SU-DHL-6 (cell line): ENCODE data around the gene HP1BP3.

Experiments used
- H2AFZ ChIP-seq: fragments of 200-600 bp; sonication (generic); 2 replicates; pipeline ENCODE4 v1.6.1; 2014; ENCODE audit warnings: low read depth, mild to moderate bottlenecking, moderate library complexity, mixed read lengths, antibody characterized with exemption, low read length; ENCODE audit not compliant: severe bottlenecking
- H3F3A ChIP-seq: fragments of 200-600 bp; shearing (Covaris generic); 2 replicates; pipeline ENCODE4 v1.6.0; 2016; ENCODE audit warnings: antibody characterized with exemption, mild to moderate bottlenecking; ENCODE audit not compliant: insufficient read depth
- H3K27ac ChIP-seq: fragments of 200-600 bp; sonication (generic); 2 replicates; pipeline ENCODE4 v1.5.1; 2016; ENCODE audit warnings: low read depth, mild to moderate bottlenecking, low read length, moderate library complexity, mixed read lengths
- H3K27me3 ChIP-seq: fragments of 200-600 bp; sonication (generic), shearing (Covaris generic); 2 replicates; pipeline ENCODE4 v1.6.0; 2014; ENCODE audit warnings: mild to moderate bottlenecking, low read length
- H3K36me3 ChIP-seq: fragments of 200-600 bp; sonication (generic); 2 replicates; pipeline ENCODE4 v1.6.1; 2014; ENCODE audit warnings: mild to moderate bottlenecking, low read length, mixed read lengths
- H3K4me2 ChIP-seq: fragments of 300-600, 200-600 bp; shearing (Covaris generic), sonication (generic); 2 replicates; pipeline ENCODE4 v1.6.0; 2014; ENCODE audit warnings: low read length, low read depth, mild to moderate bottlenecking; ENCODE audit not compliant: poor library complexity, severe bottlenecking
- H3K4me3 ChIP-seq: fragments of 200-600 bp; sonication (generic); 2 replicates; pipeline ENCODE4 v1.5.1; 2014; ENCODE audit warnings: antibody characterized with exemption, low read length, mild to moderate bottlenecking, mixed read lengths; ENCODE audit not compliant: insufficient read depth, poor library complexity, severe bottlenecking
- H3K79me2 ChIP-seq: fragments of 200-600 bp; sonication (generic); 2 replicates; pipeline ENCODE4 v1.6.1; 2014; ENCODE audit warnings: mild to moderate bottlenecking, low read length, moderate library complexity; ENCODE audit not compliant: insufficient read depth
- H3K9ac ChIP-seq: fragments of 200-600 bp; sonication (generic); 2 replicates; pipeline ENCODE4 v1.7.0; 2014; ENCODE audit warnings: mild to moderate bottlenecking, low read length
- H3K9me2 ChIP-seq: fragments of 200-600 bp; sonication (generic); replicated peaks from 2 replicates; pipeline ENCODE4 v1.6.1; 2014; ENCODE audit warnings: low read length; ENCODE audit not compliant: insufficient read depth
- H3K9me3 ChIP-seq: fragments of 200-600 bp; sonication (generic); 2 replicates; pipeline ENCODE4 v1.6.1; 2014; ENCODE audit warnings: low read length, mixed read lengths; ENCODE audit not compliant: insufficient read depth
- H4K20me1 ChIP-seq: fragments of 200-600 bp; sonication (generic); 2 replicates; pipeline ENCODE4 v1.6.1; 2014; ENCODE audit warnings: low read depth, mild to moderate bottlenecking, antibody characterized with exemption, low read length, moderate library complexity, mixed read lengths
- CTCF ChIP-seq: fragments of 200-600 bp; sonication (generic); IDR thresholded peaks from one replicate; pipeline ENCODE4 v1.5.1; 2017; ENCODE audit warnings: antibody characterized with exemption, mild to moderate bottlenecking, low read length, moderate library complexity; ENCODE audit not compliant: insufficient read depth, poor library complexity, severe bottlenecking
- EZH2phosphoT487 ChIP-seq: fragments of 200-600 bp; sonication (generic), shearing (Covaris generic); conservative IDR thresholded peaks from 2 replicates; pipeline ENCODE4 v1.6.1; 2018; ENCODE audit warnings: mild to moderate bottlenecking, antibody characterized with exemption, low read length, moderate library complexity, mixed read lengths

Gene HP1BP3

DNA sequence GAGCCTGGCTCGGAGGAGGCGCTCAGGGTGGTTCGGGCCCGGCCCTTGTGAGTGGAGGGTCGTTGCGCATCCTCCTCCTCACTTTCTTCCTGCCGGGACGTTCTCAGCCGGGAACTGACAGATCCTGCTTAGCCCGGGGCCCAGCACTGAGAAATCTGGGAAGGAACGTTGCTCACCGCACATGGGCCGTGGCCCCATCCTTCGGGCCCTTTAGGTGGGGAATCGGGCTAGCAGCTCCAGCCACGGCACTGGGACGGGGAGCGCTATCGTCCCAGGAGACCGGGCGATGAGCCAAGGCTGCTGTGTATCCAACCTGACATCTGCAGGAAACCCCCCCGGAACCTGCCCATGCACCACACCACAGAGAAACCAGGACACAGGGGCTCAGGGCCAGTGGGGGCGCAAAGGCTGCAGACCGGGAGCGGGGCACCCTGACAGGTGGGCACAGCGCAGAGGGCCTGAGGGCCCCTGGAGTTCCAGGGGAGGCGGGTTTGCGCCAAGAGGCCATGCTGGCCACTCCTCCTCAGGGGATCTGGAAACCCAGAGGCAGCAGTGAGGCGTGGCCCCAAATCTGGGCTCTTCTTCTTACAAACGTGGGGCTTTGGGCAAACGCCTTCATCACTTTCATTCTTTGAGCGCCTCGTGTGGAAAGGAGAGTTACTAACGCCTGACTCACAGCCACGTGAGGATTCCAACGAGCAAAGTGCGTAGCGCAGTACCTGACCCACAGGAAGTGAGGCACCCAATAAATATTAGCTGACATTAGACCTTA is 54.3 kb downstream of the HP1BP3 start, which contains the start of gene SH2D5:
TSS of gene SH2D5 (minus strand) at position 116 of the 772 bp plus-strand sequence. CDS start 4,659 bp downstream, outside the sequence.
- H3K27ac ChIP-seq = peak within 1 kb of the TSS; percentile 38
- H3K27me3 ChIP-seq = no peaks in the 10 kb centered on the region
- peak within 1 kb of the TSS; percentile 69 for H2AFZ ChIP-seq
- no peaks in the 10 kb centered on the region for H3K36me3 ChIP-seq
- H3K9ac ChIP-seq = peak within 1 kb of the TSS; percentile 49
- no peaks in the 10 kb centered on the region for H3K79me2 ChIP-seq
- H3K9me3 ChIP-seq = no peaks in the 10 kb centered on the region
- TF ChIP-seq CTCF (no peak), EZH2phosphoT487 (no peak)
- H3F3A ChIP-seq = peaks cover 14% of the 10 kb centered on the region
- no peaks in the 10 kb centered on the region for H4K20me1 ChIP-seq
- H3K4me2 ChIP-seq = peak within 1 kb of the TSS; percentile 70
- no peaks in the 10 kb centered on the region for H3K9me2 ChIP-seq
- H3K4me3 ChIP-seq = peak within 1 kb of the TSS; percentile 54

- Histone ChIP-seq H2AFZ (peak overlapping the region; percentile 69), H3K4me3 (peak overlapping the region; percentile 54)
Measured at GRCh38 chr1:20732071-20732587, 55.0 kb downstream of the HP1BP3 start.

GRCh38 chr1:20731057-20731991 is 55.8 kb downstream of the HP1BP3 start:
- Histone ChIP-seq H3K9ac (peak overlapping the region; percentile 49), H3K36me3 (no peaks in the 10 kb centered on the region), H3K9me3 (no peaks in the 10 kb centered on the region), H3K4me3 (peak overlapping the region; percentile 54), H3F3A (peaks cover 14% of the 10 kb centered on the region), H3K4me2 (peak overlapping the region; percentile 70), H2AFZ (peak overlapping the region; percentile 69), H3K27ac (no peak overlapping the region), H4K20me1 (no peaks in the 10 kb centered on the region), H3K9me2 (no peaks in the 10 kb centered on the region), H3K79me2 (no peaks in the 10 kb centered on the region), H3K27me3 (no peaks in the 10 kb centered on the region)
- no peak for TF ChIP-seq CTCF

More at GRCh38 chr1:20732071-20732587, 55.0 kb downstream of the HP1BP3 start:
- H3K79me2 ChIP-seq = no peaks in the 10 kb centered on the region
- peak overlapping the region; percentile 49 for H3K9ac ChIP-seq
- peak overlapping the region; percentile 70 for H3K4me2 ChIP-seq
- H3K36me3 ChIP-seq = no peaks in the 10 kb centered on the region
- H3K27me3 ChIP-seq = no peaks in the 10 kb centered on the region
- H3K9me3 ChIP-seq = no peaks in the 10 kb centered on the region
- no peak for TF ChIP-seq EZH2phosphoT487
- TF ChIP-seq CTCF = peak; percentile 5
- H3K9me2 ChIP-seq = no peaks in the 10 kb centered on the region
- H3F3A ChIP-seq = peaks cover 14% of the 10 kb centered on the region
- H3K27ac ChIP-seq = no peak overlapping the region
- H4K20me1 ChIP-seq = no peaks in the 10 kb centered on the region
